Stimulated activated CD8-positive, alpha-beta memory T cell treated with anti-CD3 and anti-CD28 coated beads, Interleukin-15, amount 100 ng/mL, for 1 hour (primary cell): ENCODE measurements around the gene FASTK.

Source experiments
- DNase-seq: peaks from one replicate; pipeline ENCODE4 v3.0.0-alpha.2; 2020; ENCODE audit warnings: low read depth

Gene FASTK

GRCh38 chr7:151063212-151063561, 17.4 kb downstream of the FASTK start:
- no peak for DNase-seq

DNA sequence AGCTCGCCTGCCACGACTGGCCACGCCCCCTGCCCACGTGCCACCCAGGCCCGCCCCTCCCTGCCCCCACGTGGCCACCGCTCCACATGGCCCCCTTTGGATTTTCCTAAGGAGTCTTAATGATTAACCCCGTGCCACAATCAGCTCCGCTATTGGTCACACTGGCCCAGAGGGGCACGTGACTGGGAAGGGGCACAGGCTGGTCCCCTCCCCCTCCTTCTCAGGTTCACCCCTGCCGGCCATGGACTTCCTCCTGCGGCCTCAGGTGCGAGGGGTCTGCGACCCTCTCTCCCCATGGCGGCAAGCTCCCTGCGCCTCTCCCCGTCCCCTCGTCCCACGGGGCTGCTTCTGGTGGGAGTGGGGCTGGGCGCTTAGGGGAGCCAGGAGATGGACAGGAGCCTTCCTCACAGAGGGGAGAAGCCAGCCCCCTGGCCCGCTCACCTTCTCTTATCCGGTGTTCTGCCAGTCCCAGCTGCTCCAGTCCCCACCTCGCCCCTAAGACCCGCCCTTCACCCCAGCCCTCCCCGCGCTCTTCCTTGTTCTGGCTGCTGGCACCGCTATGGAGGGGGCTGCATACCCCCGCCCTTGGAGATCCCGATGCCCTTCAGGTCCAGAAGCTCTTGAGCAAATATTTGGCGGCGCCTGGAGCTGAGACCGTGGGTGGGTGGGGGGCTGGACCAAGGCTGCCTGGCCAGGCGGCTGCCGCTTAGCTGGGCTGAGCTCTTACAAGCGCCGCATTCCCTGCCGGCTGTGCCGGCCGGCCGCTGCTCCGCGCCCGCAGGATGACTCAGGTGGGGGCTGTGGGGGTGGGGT, 18.0 kb downstream of the FASTK start:
- no peak for DNase-seq

- no peak for DNase-seq
Measured at GRCh38 chr7:151062111-151062398, 18.6 kb downstream of the FASTK start.

DNA sequence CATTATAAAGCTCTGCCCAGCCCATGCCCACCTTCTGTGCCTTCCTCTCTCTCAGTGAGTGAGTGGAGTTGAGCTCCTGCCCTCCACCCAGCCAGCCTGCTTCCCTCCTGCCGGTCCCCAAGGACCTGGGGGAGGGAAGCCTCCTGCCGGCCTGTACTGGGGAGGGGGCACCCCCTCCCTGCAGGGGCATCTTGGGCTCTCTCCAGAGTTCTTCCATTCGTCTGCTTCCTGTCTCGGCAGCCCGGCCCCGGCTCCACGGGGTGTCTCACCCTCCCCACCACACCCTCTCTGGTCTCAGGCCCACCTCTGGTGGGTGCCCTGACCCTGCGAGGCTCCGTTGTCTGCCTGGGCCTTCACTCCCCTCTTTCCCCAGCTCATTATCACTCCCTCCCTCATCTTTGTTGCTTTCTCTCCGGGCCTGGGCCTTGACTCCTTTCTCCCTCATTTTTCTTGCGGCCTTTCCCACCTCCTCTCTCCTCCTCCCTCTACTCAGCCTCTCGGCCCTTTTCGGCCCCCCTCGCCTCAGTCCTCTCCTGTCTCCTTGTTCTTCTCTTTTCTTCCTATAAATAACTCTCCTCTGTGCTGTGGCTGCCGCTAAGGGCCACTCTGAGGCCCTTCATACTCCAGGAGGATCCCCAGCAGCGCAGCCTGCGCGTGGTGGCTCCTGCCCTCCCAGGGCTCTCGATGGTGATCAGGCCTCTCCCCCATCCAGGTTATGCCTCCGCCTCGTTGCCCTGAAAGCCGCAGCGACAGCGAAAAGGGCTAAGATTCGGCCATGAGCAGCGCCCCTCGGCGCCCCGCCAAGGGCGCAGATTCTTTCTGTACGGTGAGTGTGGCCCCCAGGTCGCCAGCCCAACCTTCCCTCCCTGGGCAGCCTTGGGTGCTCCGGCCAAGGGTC, 19.1 kb downstream of the FASTK start:
- DNase-seq = no peak

DNA sequence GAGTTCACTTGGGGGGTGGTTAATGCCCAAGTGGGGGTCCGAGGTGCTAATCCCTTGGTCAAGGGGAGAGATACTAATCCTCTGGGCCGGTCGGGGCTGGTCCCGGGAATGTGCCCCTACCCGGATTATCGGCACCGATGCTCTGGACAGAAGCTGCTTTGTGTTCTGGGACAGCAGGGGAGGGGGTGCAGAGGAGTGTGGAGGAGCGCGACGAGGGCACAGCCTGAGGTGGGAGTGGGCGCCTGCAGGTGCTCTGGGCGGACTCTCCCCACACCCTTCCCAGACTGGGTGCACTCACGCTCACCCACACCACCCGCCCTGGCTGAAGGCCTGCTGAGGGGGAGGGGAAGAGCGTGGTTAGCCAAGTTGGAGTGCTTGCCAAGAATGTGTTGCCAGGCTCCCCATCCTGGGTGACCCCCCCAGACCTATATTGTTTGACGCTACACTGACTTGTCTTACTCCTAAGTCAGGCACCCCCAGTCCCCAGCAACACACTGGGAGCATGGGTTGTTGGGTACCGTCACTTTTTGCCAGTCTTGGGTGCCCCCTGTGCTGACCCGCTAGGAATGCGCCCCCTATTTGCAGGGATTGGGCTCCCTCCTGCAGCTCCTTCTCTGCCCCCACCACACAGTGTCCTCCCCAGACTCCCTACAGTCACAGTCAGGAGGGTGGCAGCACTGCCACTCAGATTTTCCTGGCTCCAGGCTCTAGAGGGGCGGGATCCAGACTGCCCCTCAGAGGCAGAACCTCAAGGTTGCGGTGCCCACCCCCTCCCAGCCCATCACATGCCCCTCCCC, 20.0 kb downstream of the FASTK start:
- no peak for DNase-seq

DNA sequence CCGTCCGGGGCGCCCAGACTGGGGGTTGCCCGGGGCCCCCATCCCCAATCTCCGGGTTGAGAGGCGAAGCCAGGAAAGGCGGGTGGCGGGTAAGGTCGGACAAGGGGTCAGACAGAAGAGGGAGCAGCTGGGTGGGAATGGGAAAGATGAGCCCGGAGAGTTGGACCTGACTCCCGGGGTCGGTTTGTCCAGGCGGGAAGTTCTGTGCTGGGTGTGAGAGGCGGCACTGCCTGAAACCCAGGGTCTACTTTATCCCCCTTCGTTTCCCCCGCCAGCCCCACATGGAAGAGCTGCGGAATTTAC, 20.5 kb downstream of the FASTK start:
- DNase-seq = no peak

GRCh38 chr7:151059367-151060112, 21.1 kb downstream of the FASTK start, which contains the start of gene SLC4A2:
Gene SLC4A2, plus strand, starts transcription at chr7:151059589. Its CDS starts 2,399 bp downstream, at chr7:151061988.
- DNase-seq = peak; percentile 46

DNA sequence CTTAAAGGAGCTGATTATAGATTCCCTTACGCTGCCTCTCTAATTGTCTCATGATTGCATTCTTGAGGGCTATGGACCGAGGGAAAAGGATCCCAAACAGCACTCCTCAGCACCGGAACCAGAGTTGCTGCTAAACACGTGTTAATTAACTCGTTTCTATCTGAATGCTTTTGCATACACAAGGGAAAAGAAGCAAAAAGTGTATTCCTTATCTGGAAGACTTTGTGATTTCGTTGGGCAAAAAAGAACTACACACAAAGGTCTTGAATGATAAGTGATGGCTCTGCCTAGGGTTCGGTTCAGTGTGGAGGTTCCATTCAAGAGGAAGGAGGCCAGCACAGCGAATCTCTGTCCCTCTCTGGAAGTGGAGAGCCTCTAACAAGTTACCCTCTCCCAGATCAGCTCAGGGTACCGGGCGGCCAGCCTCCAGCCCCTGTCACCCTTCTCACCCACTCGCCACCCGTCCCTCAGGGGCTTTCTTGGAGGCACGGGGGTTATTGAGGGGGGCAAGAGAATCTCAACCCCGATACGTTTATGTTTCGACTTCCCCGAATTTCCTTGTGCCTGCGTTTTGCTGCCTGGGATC, 21.7 kb downstream of the FASTK start:
- DNase-seq = no peak

DNA sequence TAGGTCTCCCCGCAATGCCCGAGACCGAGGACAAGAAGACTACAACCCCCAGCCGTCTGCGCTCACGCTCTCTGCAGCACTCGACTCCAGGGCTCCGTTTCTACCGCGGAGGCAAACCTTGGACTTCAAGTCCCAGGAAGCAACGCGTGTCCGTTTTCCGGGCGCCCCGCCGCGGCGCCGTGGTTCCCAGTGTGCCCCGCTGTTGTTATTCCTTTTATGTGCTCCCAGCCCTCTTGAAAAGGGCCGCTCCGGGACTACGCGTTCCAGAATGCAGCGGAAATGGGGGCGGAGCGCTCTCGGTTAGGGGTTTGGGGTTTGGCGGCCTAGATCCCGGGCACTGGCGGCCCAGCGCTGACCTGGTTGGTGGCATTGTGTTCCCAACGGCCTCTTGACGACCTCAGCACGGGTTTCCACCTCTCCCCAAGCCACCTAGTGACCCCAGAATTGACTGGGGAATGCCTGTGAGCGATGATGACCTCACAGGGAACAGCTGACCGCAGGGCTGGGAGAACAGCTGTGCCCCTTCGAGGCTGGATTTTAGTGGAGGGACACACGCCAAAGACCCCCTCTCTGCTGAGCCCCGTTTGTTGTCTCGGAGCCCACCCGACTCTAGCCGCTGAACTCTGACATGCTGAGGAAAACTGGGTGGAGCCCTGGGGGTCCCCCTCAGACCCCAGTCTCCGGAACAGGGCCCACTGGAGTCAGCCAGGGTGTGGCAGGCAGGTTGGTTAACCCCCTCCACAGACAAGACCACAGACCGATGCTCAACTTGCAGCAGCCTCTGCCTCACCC, 22.4 kb downstream of the FASTK start:
- peak; percentile 93 for DNase-seq

GRCh38 chr7:151057506-151057988, 23.1 kb downstream of the FASTK start, which contains the start of gene CDK5:
Gene CDK5, minus strand, starts transcription at chr7:151057897. Its CDS starts 49 bp downstream, at chr7:151057848.
- DNase-seq = no peak

DNA sequence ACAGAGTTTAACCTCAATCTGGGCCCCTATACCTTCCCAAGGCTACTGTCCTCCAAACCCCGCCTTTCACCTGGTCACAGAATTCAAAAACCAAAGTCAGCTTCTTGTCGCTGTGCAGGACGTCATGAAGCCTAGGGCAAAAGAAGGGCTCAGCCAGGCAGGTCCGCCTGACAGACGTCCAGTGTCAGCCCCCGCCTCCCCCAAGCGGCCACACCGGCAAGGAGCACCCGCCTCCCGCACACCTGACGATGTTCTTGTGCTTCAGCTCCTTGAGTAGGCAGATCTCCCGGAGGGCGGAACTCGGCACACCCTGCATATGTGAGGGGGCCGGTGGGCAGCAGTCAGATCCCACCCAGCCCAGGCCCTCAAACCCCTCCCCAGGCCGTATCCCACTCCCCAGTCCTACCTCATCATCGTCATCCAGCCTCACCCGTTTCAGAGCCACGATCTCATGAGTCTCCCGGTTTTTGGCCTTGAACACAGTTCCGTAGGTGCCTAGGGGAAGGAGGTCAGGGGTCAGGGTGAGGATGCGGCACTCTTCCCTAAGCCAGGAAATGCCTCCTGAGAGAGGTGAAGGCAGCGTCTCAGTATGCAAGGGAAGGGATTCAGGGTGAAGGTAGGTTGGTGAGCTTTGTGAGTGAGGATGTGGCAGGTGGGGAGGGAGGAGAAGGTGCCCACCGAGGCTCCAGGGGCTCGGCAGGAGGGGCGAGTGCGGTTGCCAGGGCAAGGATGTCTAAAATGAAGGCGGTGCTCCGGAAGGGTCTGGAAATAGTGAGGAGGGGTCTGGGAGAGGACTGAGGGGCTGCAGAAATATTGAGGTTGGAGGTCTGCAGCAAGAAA, 23.7 kb downstream of the FASTK start:
- no peak for DNase-seq

- DNase-seq = no peak
Measured at GRCh38 chr7:151056283-151056665, 24.3 kb downstream of the FASTK start.

DNA sequence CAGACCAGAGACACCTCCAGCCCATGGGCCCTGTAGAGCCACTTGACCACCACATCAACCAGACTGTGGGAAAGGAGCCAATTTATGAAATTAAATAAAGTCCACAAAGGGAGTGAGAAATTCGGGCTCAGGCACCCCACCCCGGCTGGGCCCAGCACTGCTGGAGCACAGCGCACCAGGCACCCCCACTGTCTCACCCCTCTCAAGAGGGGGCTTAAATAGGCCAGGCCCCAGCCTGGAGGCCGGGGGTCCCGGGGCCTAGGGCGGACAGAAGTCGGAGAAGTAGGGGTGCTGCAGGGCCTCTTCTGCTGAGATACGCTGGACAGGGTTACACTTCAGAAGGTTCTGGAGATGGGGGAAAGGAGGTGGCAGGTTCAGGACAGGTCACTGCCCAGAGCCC, 26.9 kb downstream of the FASTK start:
- DNase-seq = no peak

DNA sequence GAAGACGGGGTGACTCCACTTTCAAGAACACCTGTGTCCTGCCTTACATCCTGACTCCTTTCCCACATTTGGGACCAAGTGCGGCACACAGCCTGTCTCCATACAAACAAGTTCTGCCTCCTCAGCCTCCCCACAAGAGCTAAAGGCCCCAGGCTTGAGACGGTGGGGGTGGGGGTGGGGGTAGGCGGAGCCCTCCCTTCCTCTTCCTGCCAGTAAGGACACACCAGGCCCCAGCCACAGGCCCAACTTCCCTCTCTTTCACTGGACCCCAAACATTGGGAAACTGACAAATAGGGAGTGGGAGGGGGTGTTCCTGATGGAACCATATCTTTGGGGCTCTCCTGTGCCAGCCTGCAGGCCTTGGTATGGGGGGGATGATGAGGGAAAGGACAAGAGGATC, 27.5 kb downstream of the FASTK start:
- DNase-seq = no peak

GRCh38 chr7:151051108-151051507, 29.5 kb downstream of the FASTK start:
- DNase-seq = no peak

DNA sequence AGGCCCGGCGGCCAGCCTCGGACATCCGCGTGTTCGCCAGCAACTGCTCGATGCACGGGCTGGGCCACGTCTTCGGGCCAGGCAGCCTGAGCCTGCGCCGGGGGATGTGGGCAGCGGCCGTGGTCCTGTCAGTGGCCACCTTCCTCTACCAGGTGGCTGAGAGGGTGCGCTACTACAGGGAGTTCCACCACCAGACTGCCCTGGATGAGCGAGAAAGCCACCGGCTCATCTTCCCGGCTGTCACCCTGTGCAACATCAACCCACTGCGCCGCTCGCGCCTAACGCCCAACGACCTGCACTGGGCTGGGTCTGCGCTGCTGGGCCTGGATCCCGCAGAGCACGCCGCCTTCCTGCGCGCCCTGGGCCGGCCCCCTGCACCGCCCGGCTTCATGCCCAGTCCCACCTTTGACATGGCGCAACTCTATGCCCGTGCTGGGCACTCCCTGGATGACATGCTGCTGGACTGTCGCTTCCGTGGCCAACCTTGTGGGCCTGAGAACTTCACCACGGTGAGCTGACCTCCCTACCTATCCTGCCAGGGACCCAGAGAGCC, 31.6 kb downstream of the FASTK start:
- no peak for DNase-seq

- DNase-seq = no peak
Measured at GRCh38 chr7:151047976-151048815, 32.4 kb downstream of the FASTK start, which contains the start of gene ASIC3. Gene ASIC3, plus strand, starts transcription at chr7:151048531. Its CDS starts 355 bp downstream, at chr7:151048886.
